Stimulated activated CD4-positive, alpha-beta T cell treated with anti-CD3 and anti-CD28 coated beads, Interleukin-4, amount 100 ng/mL, for 4 hours (primary cell): Measurements from ENCODE around the gene SRGAP2.
"Not testable (repeated sequence)": the region's sequence is repeated elsewhere in the genome, so short reads cannot be mapped to it uniquely, and the experiment has no call there.

Experiments
- DNase-seq, 2 experiments: peaks; one replicate each; pipeline ENCODE4 v3.0.0-alpha.2; 2020

Gene SRGAP2

DNA sequence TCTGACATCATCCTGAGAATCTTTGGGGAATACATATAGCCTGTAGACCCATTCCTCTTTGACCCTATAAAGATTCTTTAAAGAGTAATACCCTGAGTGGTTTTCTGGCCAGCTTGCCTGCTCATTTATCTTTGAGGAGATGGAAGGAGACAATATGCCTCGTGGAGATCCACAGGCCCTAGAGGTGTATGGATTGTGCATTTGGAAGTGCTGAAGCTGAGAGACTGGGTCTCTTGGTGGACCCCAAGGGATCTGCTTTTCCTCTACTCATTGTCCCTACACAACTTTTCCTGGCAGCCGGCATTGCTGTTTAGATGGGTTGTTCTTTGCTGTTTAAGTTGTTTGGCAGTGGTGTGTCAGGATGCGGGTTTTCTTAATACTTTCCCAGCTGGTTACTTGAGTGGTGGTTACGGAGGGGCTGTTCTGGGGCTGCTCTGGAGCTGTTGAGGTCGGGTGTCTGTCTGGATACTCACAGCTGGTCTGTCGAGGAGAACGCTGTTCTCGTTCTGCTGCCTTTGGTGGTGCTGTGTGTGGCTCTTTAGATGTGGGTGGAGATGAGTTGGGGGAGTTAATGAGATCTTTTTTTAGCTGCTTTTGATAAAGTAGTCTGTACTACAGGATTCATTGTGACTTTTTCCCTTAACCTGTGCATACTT lies 49.5 kb downstream of the SRGAP2 start:
- not testable (repeated sequence) for DNase-seq
